COLO829 (cell line): ENCODE results near the gene KIAA0930.

ENCODE experiments used
- DNase-seq: peaks from one replicate; pipeline ENCODE4 v3.0.0; 2012; ENCODE audit warnings: low spot score

Gene KIAA0930

DNA sequence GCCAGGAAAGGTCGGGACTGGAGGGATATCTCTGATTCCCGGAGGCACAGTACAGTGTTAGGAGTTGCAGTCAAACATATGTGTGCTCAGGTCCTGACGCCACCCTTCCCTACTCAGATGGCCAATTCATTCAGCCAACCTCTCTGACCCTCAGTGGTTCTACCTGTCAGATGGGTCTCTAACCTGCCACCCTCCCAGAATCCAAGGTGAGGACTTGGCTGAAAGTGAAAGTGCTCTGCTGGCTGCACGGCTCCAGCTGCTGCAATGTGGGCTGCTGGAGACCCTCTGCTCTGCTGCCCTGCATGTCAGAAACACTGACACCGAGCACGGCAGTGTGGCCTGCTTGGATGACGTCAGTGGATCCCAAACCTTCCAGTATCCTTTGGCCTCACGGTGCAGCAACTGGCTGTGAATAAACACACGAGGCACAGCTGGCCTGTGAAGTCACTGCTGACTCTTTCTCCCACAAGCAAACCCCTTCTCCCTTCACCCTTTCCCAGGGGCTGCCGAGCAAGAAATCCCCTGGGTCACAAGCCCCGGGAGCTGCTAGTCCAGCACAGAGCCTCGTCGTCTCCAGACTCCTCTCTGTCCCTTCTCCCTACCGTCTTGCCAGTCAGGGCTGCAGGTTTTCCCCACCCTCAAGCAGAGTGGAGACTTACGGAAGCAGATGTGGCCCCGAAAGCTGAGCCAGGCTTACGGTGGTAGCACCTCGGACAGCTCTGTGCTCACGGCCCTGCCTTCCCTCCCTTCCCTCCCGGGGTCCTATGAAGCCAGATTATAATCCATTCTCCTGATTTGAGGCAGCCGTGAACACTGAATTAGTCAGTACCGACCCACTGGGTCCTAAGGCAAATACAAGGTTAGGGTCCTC lies 24.3 kb downstream of the KIAA0930 start:
- no peak for DNase-seq

DNA sequence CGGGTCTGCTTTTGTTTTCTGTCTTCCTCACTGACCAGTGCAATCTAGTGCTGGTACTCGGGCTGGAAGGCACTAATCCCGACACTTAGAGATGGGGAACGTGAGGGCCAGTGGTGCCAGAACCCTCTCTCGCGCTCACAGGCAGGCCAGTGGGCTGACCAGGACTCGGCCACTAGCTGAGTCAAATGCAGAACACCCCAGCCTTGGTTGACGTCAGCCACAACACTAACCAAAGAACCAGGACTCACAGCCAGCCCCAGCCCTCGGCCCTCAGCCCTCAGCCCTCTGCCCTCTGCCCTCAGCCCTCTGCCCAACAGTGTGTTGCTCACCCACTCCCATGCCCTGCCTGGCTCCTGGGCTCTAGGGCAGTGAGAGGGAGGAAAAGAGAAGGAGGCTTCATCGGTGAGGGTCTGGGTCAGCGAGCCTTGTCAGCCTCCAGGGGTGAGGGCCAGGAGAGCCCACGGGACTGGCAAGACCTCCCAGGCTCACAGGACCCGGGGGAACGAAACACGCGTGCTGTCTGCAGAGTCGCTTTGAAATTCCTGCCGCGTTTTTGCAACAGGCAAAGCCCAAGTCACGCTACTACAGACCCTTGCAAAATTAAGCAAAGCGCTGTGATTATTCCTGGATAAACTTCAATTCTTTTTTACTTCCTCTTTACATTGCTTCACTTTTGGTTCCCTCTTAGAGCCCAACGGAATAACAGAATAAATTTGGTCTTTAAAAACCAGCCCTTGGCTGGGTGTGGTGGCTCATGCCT lies 27.5 kb downstream of the KIAA0930 start:
- DNase-seq: no peak

DNA sequence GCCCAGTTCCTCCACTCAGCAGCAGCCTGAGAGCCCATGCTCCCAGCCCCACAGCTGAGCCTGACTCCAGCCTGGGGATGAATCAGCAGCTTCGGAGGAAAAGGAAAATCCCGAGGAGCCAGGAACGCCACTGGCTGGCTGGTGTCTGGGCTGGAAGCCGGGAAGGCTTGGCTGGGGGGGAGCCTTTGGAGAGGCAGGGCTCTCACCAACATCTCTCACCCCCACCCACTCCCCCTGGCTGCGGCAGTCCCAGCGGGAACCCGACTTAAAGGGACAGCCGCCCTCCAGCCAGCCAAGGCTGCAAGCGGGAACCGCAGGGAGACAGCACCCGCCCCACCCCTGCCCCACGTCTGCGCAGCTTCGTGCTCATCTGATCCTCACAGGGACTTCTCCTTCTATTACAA lies 28.4 kb downstream of the KIAA0930 start:
- peak; percentile 38 for DNase-seq

DNA sequence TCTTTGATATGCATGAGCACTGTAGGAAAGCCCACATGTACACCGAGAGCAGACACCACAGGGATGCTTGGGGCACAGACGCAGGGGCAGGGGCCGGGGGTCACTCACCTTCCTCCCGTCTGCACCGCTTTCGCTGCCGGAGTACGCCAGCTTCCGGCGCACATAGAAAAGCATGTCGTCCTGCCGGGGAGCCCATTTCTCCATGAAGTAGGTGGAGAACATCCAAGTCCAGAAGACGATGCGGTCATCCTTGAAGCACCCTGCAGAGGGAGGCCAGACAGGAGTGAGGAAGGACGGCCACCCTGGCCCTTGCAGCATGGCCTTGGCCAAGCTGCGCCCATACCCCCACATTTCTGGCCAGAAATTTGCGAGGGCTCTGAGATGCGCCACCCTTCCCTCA lies 28.8 kb downstream of the KIAA0930 start:
- no peak for DNase-seq

DNA sequence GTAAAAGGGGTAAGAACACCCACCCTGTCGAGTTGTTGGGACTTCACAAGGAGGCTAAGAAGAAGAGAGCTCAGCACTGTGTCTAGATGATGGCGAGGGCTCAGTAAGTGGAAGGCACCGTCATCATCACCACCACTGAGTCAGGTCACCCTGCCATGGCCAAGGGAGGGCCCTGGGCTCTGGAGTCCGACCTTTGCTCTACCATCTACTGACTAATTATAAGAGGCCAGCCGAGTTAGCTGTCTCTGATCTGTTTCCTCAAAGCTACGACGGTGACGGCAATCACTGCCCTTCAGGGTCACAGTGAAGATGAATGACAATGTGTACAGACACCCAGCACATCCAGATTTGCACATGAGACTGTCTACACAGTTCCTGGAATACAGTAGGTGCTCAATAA lies 29.3 kb downstream of the KIAA0930 start:
- DNase-seq: no peak

DNA sequence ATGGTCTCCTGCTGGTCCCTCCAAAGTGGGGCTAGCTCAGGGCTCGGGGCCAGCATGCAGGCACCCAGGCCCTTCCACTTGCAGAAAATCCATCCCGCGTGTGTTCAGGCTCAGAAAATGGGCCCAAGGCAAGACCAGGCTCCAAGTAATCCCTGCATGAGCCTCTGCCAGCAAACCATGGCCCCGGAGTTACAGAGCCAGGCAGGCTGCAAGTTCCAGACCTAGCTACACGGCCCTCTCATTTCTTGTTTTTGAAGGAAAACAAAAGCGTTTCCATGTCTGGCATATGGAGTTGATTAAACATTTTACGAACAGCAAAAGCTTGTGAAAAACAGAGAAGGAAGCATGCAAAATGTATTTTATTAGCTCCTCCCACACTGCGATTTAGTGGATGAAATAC lies 29.7 kb downstream of the KIAA0930 start:
- no peak for DNase-seq

DNA sequence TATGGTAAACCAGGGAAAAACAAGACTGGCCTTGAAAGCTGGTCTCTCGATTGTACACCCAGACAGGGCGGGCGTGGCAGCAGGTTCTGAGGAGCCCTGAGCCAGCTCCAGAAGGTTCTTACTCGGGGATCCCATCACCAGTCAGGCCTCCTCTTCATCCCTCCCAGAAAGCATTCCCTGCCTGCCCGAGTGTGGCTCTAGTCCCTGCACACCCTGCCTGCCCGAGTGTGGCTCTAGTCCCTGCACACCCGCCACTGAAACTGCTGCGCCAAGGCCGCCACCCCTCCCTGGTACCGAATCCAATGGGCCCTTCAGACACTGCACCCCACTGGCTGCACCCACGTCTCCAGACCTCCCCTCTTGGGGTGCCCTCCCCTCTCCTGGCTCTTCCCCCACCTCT lies 30.1 kb downstream of the KIAA0930 start:
- DNase-seq: no peak

DNA sequence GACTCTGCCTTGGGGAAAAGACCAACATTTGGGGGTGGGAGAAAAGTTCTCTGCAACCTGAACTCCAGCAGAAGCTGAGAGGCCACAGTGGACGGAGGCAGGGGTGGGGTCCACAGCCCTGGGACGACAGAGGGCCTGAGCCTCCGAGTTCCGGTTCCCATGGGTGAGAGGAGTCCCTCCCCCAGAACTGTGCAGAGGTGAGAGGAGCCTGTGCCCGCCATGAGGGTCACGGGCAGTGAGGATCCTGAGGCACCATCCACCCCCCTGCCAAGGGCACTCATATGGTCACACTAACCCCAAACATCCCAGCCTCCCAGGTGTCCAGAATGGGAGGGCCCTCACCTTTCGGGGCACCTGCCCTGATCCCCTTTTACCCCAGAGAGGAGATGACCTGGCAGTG lies 30.5 kb downstream of the KIAA0930 start:
- no peak for DNase-seq

DNA sequence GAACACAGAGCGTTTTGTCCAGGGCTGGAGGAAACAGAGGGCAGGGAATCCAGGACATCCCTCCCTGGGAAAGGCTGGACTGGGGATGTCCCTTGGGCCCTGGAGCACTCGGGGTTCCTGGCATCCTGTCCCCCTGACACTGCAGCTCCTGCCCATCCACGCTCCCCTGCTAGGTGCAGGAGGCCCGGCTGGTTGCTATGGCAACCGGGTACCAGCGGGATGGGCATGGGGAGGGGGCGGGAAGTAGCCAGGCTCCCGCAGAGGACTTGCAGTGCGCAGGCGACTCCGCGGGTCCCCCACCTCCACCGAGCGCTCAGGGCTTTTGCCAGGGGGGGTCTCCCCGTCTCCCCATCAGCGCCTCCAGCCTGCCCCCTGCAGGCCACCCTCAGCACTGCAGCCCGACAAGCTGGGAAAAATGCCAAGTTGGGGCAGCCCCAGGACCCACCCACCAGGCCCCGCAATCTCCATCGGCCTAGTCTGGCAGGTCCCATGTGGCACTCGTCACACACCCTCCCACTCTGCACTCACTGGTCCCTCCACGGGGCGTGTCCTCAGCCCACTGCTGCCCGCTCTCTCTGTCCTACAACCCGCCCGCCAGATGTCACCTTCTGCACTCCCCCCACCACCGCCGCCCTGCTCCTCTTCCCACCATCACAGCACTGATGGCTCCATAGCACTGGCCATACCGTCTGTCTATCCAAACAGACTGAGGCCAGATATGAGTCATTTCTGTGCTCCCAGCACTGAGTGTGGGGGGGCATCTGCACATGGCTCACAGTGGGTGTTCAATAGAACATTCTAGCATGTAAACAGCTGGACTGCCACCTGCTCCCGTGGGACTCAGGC lies 31.5 kb downstream of the KIAA0930 start:
- no peak for DNase-seq

DNA sequence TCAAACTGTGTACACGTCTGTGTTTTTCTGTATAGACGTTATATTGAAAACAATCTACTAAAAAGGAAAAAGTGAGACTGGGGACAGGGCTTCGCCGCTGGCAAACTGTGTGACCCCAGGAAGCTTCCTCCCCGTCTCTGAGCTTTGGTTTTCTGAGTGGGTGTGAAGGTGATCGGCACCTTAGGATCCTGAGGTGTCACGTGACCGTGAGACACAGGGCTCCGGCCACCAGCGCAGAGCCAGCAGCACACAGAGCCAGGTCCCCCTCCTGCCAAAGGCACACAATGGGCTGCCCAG lies 32.0 kb downstream of the KIAA0930 start:
- no peak for DNase-seq

DNA sequence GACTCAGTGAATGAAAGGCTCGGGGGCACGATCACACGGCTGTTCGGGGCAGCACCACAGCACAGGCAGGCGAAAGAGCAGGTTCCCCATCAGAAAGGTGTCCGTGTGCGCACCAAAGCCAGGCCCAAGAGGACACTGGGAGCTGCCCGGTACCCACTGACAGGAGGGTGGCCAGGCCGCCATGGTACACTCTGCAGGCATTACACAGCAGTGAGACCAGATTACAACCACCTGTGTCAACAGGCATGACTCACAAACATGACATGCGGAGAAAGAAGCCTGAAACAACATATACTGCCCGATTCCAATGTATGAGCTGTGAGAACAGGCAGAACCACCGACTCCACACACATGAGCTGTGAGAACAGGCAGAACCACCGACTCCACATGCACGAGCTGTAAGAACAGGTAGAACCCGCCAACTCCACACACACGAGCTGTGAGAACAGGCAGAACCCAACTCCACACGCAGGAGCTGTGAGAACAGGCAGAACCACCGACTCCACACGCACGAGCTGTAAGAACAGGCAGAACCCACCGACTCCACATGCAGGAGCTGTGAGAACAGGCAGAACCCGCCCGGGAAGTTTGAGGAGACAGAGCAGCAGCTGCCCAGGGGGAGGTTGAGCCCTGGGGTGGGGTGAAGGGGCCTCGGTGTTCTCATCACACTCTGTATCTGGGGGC lies 32.6 kb downstream of the KIAA0930 start:
- DNase-seq: no peak

DNA sequence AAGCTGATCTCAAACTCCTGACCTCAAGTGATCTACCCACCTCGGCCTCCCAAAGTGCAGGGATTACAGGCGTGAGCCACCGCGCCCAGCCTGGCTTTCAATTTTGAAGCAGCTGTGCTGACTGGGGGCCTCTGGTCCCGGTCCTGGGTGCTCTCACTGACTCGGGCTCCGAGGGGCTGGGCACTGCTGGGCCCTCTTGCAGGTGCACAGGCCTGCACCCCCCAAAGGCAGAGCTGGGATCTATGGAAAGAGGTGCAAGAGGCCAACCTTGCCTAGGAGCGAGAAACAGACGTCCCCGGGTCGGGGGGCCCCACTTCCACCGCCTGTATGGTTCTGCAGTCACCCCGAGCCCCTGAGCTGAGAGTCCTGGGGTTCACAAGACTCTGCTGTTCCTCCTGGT lies 33.2 kb downstream of the KIAA0930 start:
- DNase-seq: no peak

DNA sequence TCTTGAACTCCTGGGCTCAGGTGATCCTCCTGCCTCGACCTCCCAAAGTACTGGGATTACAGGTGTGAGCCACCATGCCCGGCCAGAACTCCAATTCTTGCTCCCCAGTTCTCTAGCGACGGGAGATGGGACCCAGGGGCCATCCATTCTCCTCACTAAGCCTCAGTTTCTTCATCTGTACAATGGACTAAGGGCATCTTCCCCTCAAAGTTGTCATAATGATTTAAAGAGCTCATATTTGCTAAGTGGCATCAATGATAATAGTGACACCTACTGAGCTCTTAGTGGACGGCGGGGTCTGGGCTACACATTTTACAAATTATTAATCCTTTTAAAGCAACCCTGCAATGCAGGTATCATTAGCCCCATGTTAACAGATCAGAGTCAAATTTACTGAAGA lies 34.5 kb downstream of the KIAA0930 start:
- DNase-seq: no peak

DNA sequence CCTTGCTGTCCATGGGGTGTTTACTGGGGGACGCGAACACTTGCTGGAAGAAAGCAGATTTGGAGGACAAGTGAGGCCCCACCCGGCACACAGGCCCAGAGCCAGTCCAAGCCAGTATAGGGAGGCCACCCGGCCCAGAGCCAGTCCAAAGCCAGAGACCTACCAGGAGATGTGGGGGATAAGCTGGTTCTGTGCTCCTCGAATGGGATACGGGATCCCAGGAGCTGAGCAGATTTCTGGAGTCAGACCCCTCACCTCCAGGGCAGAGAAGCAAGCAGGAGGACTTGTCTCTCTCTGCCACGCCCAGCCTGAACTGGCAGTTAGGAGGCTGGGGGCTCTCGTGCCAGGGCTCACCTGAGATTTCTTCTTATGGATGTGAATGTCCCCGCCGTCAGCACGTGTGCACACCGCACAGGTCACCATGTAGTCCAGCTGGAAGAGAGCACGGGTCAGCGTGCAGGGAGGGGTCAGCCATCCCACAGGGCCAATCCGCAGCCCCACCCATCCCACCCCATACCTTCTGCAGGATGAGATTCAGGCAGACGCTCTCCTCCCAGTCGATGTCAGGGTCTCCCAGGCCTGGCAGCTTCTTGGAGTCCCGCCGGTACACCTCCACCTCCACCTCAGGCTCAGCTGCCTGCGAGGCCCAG lies 35.3 kb downstream of the KIAA0930 start:
- DNase-seq: no peak

DNA sequence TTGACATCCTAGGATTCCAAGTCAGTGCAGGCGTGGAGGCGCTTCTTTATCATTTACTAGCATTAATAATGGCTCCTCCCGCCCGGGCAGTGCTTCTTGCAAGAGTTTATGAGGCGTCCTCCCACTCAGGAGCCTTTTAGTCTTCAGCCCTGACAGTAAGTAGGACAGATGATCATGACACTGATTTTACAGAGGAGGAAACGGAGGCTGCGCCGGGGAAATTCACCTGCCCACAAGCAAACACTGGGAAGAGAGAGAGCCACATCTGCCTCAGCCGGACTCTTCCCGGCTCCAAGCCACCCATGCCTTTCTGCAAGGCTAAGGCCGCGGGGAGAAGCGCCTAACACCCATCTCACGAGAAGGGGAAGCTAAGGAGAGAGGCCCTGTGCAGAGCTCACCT lies 35.9 kb downstream of the KIAA0930 start:
- DNase-seq: no peak

DNA sequence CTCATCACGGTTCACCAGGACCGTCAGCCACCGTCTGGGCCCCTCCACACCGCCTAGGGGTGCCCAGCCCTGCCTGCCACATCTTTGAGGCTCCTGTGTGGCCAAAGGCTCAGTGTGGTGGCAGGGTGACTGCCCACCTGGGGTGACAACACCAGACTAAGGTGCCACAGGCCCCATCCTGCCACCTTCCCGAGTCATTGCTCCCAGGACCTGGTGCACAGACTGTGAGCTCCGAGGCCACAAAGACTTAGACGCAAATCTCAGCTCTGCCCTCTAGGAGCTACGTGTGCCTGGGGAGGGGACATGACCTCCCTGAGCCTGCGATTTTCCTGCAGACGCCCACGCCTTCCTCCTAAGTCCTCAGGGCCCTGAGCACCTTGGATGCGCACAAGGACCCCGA lies 36.5 kb downstream of the KIAA0930 start:
- DNase-seq: no peak

DNA sequence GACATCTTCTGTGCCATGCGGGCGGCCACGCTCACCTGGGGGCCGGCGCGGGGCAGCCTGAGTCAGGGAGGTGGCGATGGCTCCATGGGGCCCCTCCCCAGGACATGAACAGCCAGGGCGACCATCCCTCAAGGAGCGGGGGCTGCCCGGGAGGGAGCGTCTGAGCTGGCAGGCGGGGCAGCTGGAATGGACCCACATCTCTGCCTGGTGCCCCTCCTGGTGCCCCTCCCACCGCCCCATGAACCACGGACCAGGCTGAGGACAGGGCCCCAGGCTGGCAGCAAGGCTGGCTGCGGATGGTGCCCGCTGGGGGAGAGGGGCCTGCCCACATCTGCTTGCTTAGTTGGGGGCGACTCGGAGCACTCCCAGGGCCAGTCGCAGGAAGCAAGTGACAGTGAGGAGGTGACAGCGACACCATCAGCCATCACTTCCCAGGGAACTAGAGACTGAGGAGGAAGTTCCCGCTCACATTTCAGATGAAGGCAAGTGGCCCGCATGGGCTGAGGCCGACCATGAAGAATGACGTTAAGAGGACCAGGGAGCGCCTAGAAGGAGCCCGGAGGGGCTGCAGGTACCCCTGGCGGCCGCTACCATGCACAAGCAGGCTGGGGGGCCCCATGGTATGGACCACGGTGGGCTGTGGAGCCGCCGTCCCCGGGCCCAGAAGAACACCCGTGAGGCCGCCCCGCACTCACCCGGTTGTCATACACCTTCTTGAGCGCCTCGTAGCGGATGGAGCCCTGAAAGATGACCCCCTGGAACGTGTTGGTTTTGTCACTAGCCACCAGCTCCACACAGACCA lies 37.3 kb downstream of the KIAA0930 start:
- no peak for DNase-seq

DNA sequence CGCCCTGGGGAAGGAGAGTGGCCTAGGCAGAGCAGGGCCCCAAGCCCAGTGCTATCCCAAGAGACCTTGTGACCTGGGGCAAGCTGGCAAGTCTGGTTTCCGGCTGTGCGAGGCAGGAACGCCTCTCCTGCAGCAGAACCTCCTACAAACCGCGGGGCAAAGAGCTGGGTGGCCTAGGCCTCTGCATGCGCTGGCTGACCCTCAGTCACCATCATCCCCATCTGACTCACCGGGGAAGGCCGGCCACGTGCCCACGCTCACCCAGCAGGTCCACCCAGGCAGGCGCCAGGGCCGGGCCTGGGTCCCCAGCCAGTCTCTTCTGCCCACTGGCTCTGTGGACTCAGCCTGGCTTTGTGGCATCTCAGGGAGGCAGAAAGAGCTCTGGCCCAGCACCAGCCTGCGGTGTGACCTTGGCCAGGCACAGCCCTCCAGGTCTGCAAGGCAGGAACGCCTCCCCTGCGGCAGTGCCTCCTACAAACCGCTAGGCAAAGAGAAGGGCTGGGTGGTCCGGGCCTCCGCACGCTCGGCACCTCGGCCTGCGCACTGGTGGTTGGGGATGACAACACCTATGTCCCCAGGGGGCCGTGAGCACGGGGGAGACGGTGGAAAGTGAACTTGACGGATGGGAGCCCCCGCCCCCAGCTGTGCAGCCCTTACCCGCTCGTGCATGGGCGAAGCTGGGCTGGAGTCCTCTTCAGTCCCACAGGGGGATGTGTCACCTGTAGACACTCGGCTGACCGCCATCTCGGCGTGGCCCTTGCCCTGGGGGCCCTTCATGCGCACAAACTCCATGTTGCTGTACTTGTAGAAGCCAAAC lies 38.2 kb downstream of the KIAA0930 start:
- DNase-seq: peak; percentile 40

DNA sequence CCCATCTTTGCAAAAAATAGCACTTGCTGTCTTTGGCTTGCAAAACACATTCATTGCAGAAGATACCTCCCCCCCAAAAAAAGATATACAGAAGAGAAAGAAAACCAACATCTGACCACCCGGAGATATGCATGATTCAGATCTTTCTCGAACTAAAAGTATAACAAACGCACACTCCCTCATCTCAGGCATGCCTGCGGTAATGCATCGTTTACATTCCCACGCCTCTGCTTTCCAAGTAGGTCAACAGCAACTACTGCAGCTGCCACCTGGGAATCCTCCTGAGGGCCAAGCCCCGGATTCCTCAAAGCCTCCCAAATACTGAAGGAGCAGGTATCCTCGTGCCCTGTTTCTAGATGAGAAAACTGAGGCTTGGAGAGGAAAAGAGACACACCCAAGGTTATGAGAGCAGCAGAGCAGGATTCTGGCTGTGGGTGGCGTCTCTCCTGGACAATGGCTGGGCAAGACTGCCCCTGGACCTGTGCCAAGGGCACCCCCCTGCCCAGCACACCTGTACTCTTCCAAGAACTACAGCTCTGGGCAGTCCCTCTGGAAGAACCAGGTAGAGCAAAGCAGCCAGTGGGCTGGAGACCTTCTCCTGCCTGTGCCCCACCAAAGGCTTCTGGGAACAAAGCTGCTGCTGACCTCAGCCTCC lies 38.9 kb downstream of the KIAA0930 start:
- DNase-seq: no peak
